ENCODE results near the gene NRP2.

DNA sequence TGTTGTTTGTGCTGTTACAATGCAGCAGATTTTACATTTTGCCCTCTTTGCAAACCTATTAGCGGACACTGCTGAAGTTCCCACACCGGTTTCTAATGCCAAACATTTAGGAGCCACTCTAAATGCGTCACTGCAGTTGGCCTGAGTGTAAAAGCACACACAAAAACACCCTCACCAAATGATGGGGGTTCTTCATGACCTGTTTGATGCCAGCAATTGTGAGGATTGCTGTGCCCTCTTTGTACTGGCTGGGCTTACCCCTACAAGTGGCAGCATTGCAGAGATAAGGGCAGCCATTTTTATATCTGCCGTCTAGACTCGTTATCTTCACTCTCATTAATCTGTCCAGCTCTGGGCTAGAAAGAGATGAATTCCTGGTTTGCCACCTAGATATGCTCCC lies 85.3 kb downstream of the NRP2 start:
- TF ChIP-seq ZNF274 (IDR thresholded peaks at IDR 0.05; ENCODE audit: low read depth, low read length) (no peak), YY1 (IDR thresholded peaks at IDR 0.05; ENCODE audit: insufficient read depth, insufficient read length) (no peak)

Measured in NT2/D1 (cell line).